Measurements from ENCODE around the gene VPS16.

Gene VPS16

DNA sequence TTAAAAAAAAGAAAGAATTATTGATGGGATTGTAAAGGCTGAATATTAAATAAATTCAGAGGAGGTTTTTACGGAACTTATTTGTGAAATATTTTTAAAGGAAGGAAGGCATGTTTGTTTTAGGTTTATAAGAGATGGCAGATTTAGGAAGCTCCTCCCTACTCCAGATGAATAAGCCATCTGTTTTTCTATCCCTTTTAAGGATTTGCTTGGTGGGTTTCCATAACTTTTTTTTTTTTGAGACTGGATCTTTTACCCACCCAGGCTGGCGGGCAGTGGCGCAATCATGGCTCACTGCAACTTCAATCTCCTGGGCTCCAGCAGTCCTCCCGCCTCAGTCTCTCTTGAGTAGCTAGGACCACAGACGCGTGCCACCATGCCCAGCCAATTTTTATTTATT, 63.1 kb downstream of the VPS16 start:
- DNase-seq, result no peak

DNA sequence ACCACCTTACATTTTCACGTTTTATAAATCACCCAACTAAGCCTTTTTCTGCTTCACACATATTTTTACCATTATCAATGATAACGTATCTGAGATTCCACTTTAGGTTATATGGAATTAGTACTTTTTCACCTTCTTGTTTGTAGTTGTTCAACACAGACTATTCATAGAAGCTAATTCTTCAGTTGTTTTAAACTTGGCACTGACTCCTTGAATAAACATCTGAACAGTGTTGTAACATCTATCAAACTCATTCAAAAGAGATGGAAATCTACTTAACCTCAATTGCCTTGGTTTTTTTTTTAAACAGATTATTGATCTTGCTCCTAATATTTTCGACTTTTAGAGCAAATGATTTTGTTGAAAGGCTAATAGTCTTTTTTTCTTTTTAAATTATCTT, 67.0 kb downstream of the VPS16 start:
- no peak for DNase-seq

DNA sequence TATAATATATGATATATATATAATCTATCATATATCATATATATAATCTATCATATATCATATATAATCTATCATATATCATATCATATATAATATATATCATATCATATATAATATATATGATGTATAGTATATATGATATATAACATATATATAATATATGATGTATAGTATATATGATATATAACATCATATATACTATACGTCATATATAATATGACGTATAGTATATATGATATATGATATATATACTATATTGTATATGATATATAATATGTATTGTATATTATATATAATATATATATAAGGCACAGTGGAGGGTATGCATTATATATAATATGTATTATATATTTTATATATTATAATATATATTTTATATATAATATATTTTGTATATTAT, 69.4 kb downstream of the VPS16 start:
- no peak for DNase-seq

DNA sequence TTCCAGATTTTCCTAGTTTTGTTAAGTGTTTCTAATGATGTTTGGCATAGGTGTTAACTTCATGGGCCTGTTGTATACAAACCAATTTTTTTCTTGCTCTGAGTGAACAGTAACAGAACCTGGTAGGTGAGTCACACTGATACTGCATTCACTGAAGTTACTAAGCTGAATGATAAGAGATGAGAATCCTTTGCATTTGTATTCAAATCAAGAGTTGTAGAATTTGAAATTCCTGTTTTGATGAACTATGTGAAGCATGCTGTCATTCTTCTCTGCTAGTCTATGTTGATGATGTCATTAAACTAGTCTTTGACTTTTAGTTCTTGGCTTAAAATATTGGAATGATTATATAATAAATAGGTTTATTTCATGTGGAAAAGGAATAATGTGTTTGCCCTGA, 70.7 kb downstream of the VPS16 start:
- DNase-seq, result no peak

DNA sequence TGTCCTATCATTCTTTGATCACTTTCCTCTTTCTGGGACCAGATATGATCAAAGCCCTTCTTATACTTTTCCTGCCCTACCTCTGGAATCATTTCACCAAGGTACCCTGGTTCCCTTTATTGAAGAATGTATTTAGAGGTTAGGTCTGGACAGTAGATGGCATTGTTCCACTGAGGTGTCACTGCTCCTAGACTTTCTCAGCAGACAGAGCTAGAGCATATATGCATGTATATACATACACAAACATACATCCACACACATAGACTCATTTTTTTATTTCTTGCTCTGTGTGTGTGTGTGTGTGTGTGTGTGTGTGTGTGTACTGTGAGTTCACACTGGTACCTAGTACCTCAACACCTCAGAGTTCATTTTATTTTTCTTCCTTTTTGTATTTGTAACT, 73.6 kb downstream of the VPS16 start:
- DNase-seq, result no peak

Data from retina (tissue), 1 donor.